Stimulated activated CD4-positive, alpha-beta T cell treated with anti-CD3 and anti-CD28 coated beads, Interleukin-4, amount 100 ng/mL, for 24 hours (primary cell): Measurements from ENCODE around the gene ZFYVE28.
"Not testable (repeated sequence)": the region's sequence is repeated elsewhere in the genome, so short reads cannot be mapped to it uniquely, and the experiment has no call there.

Experiments
- DNase-seq: peaks from one replicate; pipeline ENCODE4 v3.0.0-alpha.2; 2020

The ZFYVE28 gene

DNA sequence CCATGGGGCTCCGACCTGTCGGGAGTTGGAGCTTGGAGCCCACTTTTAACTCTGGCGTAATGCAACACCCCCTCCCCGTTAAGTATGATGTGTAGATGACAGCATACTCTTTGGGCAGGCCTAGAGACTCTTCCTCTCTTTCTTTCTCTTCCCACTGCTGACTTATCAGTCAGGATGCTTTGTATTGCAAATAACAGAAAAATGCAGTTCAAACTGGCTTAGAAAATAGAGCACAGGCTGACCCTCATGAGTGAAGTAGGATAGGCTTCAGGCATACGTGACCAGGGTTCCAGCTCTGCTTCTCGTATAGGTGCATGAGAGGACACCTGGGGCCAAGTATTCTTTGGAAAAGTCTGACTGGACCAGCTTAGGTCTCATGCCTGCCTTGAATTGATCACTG lies 27.1 kb upstream of the ZFYVE28 start:
- no peak for DNase-seq

DNA sequence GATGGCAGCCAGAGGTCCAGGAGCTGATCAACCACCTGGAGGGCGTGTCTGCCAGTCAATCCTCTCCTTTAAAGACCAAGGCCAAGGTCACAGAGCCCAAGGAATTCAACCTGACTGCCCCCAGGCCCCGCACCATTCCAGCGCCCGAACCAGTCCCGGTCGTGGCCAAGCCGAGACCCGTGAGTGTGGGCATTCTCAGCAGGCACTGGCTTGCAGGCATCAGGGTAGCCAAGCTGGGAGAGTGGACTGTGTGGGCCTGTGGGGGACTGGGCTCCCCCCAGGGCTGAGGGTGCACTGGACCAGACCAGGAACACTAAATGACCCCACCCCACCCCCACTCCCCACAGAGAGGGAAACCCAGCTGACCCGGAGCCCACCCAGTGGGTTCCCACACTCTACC lies 26.7 kb upstream of the ZFYVE28 start:
- no peak for DNase-seq

DNA sequence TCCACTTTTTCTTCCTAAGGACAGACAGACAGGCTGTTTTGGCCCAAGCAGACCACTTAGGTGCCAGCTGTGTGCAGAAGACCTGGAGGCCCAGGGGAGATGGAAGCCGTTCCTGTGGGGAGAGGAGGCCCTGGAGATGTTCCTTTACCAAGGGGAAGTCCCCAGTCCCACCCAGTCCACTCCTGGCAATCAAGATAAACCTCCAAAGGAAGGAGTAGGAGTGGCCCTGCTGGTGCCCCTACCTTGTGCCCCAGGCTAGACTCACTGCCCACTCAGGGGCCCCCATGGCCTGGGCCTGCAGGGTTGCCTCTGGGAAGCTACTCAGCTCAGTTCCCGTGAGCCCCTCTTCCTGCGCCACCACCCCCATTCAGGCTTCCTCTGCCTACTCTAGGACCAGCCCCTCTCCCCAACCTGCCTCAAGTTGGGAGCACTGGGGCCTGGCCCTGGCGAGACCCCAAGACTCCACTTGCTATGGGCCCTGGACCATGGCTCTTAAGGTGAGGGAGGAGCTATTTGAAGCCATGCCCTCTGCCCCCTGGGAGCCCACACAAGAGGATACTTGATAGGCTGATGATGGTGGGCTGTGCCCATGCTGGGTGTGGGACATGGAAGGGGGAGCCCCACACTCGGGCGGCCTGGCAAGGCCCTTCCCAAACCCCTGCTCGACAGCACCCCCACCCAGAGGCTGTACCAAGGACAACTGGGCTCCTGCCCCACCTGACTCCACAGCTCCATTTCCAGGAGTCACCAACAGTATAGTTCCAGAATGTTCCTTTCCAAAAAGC lies 25.7 kb upstream of the ZFYVE28 start:
- DNase-seq = no peak

DNA sequence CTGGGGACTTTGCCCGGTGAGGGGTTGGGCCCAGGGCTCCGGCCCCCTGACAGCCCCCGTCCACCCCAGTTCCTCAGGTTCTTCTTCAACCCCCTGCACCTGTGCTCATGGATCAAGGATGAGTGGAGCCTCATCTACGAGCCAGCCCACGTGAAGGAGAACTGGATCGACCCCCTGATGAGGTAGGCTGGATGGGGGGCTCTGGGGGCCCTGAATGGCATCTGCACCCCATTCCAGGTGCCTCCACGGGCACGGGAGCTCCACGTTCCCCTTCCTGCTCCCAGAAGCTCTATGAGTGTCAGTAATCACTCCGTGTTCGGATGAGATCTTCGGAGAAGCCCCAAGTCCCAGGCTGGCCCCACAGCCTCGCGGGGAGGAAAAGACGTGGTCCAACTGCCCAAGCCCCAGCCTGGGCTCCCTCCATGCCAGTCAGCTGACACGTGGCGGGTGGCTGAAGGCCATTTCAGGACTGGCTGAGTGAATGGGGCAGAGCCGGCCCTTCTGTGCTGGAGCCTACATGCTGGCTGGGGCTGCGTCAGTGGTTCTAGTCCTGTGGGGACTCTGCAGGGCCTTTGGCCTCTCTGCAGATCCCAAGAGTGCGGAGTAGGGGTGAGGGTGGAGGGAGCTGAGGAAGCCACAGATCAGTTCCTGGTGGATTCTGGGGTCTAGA lies 24.8 kb upstream of the ZFYVE28 start:
- DNase-seq = no peak

DNA sequence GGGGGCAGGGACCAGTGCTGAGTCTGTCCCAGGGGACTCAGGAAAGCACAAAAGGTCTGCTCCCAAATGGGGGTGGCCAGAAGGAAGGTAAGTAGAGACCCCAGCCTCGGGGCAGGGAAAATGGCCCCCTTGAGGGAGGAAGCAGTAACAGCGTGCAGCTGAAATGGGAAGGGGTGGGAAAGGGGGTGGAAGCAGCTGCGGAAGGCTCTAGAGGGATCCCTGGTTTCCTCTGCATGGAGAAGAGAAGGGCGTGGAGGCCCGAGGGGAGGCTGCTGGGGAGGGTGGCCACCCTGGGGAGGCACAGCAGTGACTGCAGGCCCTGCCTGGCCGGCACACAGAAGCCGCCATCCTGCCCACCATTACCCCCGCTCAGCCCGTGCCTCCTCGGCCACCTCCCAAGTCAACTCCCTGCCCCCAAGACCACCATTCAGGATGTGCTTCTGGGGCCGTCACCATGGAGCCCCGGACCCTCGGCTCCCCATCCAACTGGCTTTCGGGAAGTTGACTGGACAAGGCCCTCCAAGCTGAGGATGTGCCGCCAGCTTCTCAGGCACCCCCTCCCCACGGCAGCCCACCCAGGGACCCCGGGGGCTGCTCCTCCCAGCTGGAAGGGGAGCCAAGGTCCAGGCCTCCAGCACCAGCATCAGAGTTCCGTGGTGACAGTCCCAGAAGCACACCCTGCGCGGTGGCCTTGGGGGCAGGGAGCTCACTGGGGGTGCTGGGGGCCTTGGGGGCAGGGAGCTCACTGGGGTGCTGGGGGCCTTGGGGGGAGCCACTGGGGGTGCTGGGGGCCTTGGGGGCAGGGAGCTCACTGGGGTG lies 23.9 kb upstream of the ZFYVE28 start:
- no peak for DNase-seq

DNA sequence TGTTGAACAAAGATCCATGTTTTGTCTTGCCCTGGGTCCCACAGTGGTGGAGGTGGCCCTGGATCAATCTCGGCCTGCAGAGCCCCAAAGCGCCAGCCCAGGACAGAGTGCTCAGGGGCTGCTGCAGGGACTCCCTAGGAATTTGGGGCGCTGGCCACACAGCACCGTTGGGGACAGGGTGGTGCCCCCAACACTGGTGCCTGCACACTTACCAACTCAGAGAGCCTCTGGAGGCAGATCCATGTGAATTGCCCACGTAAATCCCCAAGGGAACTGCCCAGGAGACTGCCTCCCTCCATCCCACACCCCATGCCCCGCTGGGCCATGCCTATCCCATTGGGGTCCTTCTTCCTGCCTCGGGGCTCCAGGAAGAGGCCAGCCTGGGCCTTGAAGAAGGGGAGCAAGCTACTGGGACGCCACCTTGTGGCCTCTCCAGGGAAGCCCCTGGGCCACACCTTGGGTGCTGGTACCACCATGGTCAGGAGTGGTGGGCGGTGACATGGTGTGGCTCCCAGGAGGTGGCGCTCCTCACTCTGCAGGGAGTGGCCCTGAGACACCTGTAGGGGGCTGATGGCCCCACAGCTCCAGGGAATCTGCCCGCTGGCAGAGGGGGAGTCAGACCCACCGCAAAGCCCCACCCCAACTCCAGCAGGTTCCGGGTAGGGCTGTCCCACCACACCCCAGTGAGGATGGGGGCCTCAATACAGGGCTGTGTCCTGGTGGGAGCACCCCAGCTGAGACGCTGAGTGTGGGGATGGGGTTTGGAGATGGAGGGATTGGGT lies 23.1 kb upstream of the ZFYVE28 start:
- DNase-seq = peak; percentile 71

DNA sequence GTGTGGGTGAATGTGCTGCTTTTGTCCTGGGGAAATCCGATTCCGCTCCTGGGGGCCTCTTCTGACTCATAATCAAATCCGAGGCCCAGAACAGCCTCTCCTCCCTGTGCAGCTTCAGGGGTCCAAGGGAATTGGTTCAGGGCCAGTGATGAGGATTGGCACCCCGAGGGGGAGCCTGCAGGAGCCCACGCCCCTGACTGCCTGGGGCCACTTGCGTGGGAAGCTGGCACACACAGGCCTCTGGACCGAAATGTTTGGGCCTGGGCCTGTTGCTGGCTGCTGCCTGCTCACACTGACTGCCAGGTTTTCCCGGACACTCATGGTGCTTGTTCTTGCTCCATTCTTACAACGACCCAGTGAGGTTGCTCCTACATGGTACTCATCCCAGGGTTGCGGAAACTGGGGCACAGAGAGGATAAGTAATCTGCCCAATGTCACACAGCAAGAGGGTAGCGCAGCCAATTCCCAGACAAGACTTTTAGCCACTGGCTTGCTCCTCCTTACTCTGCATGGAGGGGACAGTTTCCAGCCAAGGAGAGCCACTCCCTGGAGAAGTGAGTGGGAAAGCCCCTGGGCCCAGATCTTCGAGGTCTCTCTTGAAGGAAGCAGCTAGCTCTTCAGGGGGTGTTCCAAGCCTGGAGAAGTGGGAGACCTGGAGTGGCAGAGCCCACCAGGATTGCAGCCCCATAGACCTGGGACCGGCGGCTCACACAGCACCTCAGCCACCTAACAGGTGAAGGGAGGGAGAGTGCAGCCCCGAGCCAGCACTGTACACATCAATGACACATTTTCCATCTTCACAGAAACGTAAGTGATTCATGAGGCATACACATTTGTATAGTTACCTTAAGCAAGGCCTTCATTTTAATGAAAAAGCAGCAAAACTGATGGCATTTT lies 20.6 kb upstream of the ZFYVE28 start:
- DNase-seq = no peak

DNA sequence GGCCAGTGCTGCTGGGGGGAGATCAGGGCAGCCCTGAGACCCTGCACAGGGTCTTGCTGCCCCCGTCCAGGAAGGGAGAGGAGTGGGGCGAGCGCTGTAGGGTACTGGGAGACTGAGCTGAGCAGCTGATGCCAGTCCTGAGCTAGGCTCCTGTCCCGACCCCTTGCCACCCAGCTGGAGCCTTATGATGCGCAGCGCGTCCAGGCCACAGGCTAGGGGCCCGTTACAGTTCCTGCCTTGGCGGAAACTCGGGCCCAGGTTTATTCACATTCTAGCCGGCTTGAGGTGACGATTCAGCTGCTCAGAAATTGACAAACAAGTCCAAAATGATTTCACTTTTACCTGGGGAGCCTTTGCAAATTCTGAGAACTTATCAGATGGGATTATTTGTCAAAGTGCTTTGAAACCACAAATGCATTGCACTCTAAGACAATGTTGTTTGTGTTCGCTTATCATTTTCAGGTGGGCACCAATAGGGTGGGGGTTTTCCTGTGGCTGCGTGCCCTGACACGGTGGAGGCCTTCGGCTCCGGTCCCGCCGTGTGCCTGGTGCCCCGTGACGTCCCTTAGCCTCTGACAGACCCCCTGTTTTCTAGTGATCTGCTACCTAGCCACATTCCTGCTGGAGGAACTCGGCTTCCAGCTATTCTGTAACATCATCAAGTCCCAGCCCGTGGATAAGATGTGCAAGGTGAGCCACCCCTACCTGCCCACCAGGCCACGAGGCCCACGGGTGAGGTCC lies 19.2 kb upstream of the ZFYVE28 start:
- DNase-seq = no peak

DNA sequence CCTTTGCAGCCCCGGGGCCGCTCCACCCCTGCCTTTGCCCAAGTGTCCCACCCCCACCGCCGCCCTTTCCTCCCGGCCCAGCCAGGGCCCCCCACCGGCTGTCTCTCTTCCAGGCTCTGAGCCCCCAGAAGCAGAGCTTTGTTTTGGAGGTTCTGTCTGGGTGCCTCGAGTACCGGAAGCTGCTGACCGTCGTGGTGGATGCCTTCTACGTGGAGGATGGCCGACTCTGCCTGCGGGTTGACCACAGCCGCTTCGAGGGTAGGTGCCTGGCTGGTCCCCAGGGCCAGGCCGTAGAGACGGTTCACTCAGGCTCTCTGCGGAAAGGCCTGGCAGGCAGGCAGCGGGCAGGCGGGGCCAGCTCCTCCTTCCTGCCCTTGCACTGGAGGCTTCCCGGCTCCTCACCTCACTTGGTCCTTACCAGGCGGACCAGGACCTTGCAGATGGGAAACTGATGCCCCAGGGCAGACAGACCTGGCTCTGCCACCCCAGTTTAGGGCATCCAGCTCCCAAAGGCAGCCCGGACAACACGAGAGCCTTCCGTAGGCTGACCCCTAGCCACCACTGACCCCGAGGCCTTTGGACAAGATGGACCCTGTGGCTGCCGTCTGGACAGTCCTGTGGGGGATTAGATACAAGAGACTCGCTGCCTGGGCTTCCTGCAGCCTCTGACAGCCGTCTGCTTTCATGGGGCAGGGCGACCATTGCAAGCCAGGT lies 18.5 kb upstream of the ZFYVE28 start:
- no peak for DNase-seq

DNA sequence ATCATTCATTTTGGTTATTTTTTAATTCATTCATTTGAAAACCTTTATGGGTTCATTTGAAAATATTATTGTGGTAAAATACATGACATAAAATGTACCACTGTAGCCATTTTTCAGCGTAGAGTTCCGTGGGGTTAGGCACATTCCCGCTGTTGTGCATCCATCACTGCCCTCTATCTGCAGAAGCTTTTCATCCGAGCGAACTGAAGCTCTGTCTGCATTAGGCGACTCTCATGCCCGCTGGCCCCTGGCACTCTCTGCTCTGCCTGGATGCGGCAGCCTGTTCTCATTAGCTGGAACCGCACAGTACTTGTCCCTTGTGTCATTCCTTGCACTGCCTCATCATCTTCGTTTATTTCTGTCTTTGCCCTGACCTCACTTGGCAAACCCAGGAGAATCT lies 17.9 kb upstream of the ZFYVE28 start:
- DNase-seq = no peak

DNA sequence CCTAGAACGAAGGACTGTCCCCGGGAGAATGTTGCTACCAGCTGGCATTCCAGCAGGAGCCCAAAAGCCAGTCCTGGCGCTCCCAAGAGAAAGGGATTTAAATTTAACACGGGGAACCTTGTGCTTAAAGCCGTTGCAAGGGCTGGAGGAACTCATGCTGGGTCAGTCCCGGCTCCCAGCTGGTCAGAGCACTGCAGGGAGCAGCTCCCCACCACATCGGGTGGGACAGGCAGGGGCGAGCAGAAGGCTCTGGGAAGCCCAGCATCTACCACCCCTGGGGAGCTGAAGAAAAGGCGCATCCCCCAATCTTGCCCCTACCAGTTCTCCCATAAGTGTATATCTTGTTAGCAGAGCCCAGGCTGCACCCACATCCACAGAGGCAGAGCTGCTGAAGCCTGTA lies 16.0 kb upstream of the ZFYVE28 start:
- DNase-seq = no peak

DNA sequence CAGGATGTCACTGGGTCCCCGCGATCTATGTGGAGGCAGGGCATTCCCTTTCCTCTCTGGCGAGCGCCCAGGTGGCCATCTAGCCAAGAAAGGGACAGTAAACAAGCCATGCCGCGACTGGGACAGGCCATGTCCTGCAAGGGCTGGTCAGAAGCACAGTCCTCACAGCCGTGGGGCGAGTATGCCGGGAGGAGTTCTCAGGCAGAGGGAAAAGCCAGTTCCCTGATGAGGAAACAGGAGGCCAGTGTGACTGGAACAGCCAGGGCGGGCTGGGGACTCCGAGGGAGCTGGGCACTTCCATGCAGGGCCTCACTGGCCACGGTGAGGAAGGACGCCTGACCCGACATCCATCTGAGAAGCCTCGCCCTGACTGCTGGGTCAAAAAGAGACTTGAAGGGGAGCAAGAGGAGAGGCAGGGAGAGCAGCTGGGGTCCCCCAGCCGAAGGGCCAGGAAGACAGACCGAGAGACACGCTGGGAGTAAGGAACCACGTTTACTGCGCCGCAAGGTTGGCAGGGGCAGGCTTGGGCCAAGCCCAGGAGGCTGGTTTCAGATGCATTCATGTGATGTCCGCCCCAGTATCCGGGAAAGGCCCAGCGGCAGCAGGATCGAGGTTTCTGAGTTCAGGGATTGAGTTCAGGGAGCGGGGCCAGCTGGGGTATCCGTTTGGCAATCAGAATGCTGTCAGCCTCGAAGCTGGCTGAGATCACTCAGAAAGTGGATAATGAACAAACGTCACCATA lies 15.3 kb upstream of the ZFYVE28 start:
- DNase-seq = no peak

DNA sequence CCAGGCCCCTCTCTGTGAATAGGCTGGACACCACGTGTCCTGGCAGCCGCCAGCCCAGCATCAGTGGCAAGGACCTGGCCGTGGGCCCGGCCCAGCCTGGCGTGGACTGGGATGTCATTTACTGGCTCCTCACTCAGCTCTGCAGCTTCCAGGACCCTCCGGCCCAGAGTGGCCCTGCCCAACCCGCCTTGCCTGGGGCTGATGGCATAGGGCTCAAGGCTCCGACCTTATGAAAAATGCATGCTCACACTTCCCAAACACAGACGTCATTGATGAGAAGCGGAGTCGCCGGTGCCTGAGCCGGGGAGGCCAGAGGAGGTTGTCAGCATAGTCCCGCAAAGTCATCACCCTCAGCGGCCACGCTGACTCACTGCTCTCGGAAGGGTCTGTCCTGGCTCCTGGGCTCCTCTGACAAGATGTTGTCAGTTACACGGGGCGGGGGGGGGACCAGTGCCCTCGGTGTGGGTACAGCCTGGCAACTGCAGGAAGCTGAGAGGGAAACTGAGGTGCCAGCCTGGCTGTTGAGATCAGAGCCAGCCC lies 14.6 kb upstream of the ZFYVE28 start:
- no peak for DNase-seq

DNA sequence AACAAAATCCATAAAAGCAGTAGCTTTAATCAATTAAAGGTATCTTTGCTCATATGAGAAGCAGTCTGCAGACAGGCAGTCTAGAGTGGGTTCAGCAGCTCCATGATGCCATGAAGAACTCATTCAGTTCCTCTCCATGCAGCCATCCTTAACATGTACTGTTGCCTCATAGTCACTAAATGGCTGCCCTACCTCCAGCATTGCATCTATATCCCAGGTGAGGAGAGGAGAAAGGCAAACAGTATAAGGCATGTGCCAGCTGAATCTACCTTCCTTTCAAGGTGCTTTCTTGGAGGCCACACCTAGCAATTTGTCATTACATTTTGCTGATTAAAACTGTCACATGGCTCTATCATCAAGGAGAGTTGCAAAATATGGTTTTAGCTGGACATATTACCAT lies 13.6 kb upstream of the ZFYVE28 start:
- DNase-seq = no peak

DNA sequence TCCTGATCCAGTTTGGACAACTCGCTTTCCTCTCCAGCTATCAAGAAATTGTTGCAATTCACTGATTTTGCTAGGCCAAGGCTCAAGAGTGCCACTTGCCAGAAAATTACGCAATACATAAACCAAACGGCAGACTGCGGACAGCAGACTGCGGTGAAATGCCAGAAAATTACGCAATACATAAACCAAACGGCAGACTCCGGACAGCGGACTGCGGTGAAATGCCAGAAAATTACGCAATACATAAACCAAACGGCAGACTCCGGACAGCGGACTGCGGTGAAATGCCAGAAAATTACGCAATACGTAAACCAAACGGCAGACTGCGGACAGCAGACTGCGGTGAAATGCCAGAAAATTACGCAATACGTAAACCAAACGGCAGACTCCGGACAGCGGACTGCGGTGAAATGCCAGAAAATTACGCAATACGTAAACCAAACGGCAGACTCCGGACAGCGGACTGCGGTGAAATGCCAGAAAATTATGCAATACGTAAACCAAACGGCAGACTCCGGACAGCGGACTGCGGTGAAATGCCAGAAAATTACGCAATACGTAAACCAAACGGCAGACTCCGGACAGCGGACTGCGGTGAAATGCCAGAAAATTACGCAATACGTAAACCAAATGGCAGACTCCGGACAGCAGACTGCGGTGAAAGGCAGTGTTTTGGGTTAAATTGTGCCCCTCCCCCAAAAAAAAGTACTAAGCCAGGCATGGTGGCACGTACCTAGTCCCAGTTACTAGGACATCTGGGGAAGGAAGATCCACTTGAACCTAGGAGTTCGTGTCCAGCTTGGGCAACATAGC lies 11.7 kb upstream of the ZFYVE28 start:
- not testable (repeated sequence) for DNase-seq

DNA sequence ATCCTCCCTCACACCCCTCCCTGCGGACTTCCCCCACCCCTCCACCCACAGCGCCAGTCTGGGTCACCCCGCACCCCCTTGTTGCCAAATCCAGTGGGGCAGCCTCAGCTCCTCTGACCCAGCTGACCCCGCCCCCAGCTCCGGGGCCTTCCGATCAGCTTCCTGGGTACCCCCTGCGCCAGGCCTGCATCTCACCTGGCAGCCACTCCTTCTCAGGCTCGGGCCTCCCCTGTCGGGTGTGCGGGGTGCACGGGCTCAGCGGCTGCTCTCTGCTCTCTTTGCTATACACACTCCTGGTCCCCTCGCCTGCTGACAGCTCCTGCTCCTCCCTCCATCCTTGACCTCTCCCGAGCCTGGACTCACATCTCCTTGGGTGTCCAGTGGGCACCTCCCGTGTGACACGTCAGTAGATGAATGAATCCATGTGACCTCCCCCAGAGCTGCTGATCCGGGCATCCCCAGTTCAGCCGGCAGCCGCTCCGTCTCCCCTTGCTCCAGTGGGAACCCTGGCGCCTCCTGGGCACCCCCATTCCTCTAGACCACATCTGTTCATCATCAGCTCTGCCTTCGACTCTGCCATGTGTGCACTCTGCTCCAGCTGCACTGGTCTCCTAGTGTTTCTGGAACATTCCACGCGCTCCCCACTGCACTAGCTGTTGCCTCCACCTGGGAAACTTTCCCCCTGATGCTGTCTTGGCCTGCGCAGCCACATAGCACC lies 10.2 kb upstream of the ZFYVE28 start:
- DNase-seq = no peak

DNA sequence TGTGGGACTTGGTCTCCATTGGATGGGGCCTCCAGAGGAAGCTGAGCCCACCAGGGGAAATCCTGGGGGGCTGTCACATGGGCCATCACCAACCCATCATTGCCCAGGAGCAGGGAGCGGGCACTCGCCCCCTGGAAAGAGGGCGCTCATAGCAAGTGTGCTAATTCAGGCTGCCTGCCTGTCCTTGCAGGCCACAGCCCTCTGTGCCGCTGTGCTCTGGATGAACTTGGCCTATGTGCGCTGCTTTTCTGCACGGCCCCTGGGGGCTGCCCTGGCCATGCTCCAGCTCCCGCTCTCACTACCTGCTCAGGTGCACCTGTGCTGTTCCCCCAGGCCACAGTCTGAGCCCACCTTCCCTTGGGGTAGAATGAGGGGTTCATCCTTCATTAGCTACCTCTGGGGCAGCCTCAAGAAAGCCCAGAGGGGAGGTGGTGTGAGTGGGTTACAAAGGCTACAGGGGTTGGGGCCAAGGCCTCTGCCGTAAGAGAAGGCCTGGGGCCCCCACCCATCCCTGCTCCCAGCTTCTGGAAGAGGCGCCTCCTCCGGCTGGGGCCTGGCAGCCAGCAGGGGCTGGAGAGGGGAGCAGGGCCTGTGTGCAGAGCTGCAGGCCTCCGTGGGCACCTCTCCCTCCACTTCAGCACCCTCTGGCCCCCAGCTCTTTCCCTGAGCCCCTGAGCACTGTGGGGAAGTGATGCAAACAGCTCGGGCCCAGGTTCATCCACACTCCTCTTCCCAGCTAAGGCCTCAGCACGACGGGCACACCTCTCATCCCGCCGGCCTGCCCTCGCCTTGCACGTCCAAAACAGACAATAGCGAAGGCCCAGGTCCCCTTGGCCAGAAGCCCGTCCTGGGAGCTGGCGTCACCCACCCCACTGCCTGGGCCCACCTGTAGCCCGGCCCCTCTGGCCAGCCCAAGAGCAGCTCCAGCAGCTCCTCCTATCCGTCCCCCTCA lies 9.2 kb upstream of the ZFYVE28 start:
- no peak for DNase-seq
